HG03439 (cell line): ENCODE results near the gene HSPA1A.
A peak's percentile ranks its signal among the peaks of the same experiment; 100 is the strongest.
"Not testable (repeated sequence)": the region's sequence is repeated elsewhere in the genome, so short reads cannot be mapped to it uniquely, and the experiment has no call there.

Source experiments
- ATAC-seq: cut with Tn5 transposase; IDR thresholded peaks from one replicate; pipeline ENCODE4 v1.9.1; 2021; ENCODE audit warnings: mild to moderate bottlenecking, moderate library complexity; ENCODE audit not compliant: unreplicated experiment

The HSPA1A gene

GRCh38 chr6:31780507-31781243, 34.7 kb upstream of the HSPA1A start:
- ATAC-seq: no peak

- no peak for ATAC-seq
Observed at GRCh38 chr6:31781244-31782125, 33.9 kb upstream of the HSPA1A start.

- ATAC-seq: no peak
Observed at GRCh38 chr6:31782126-31782855, 33.1 kb upstream of the HSPA1A start.

- ATAC-seq: no peak
Observed at GRCh38 chr6:31784098-31784925, 31.0 kb upstream of the HSPA1A start.

- ATAC-seq: no peak
Observed at GRCh38 chr6:31785475-31785874, 29.9 kb upstream of the HSPA1A start.

GRCh38 chr6:31791324-31792089, 23.8 kb upstream of the HSPA1A start:
- ATAC-seq: no peak

- ATAC-seq: no peak
Observed at GRCh38 chr6:31792090-31792374, 23.3 kb upstream of the HSPA1A start.

GRCh38 chr6:31792761-31793171, 22.6 kb upstream of the HSPA1A start:
- ATAC-seq: no peak

GRCh38 chr6:31793927-31794245, 21.5 kb upstream of the HSPA1A start:
- ATAC-seq: not testable (repeated sequence)

GRCh38 chr6:31794294-31794865, 21.0 kb upstream of the HSPA1A start:
- ATAC-seq: no peak

GRCh38 chr6:31794866-31795615, 20.3 kb upstream of the HSPA1A start:
- peak; percentile 8 for ATAC-seq

GRCh38 chr6:31795616-31796298, 19.6 kb upstream of the HSPA1A start, which contains the start of gene VARS1:
TSS of gene VARS1 (minus strand) at chr6:31795752. CDS start at chr6:31795217, 535 bp downstream.
- peak; percentile 72 for ATAC-seq

GRCh38 chr6:31796993-31797385, 18.4 kb upstream of the HSPA1A start:
- no peak for ATAC-seq

GRCh38 chr6:31797588-31797987, 17.8 kb upstream of the HSPA1A start:
- ATAC-seq: no peak

GRCh38 chr6:31799781-31800180, 15.6 kb upstream of the HSPA1A start:
- no peak for ATAC-seq

GRCh38 chr6:31801031-31801927, 14.1 kb upstream of the HSPA1A start:
- not testable (repeated sequence) for ATAC-seq

GRCh38 chr6:31805939-31806469, 9.3 kb upstream of the HSPA1A start:
- ATAC-seq: peak; percentile 8
